CD4-positive, alpha-beta memory T cell (primary cell): Measurements from ENCODE around the gene GEMIN8. TPM values are rescaled to one million over a fixed set of nuclear protein-coding genes. Genes with fewer than 3 reads are reported as not detected.

ENCODE experiments used
- CTCF ChIA-PET: fragments of 350-600 bp; sonication (Branson Sonifier 250); formaldehyde crosslinking; loops from one replicate; lab custom pipeline; 2021; ENCODE audit warnings: inconsistent platforms; ENCODE audit not compliant: partially characterized antibody; lab: Charles Lee
- POLR2A ChIA-PET: fragments of 350-600 bp; sonication (Branson Sonifier 250); formaldehyde crosslinking; loops from one replicate; lab custom pipeline; 2021; ENCODE audit not compliant: partially characterized antibody; lab: Charles Lee
- DNase-seq, 5 donors: peaks; one replicate each; pipeline versions ENCODE4 v3.0.0 to v3.0.0-alpha.2; 2020 to 2022; ENCODE audit warnings: mixed read lengths in 1 of 5
- H3K27ac ChIP-seq: one replicate; pipeline ENCODE4 v1.7.0; 2013; ENCODE audit warnings: low read depth, low read length
- H3K27me3 ChIP-seq: 2 replicates; pipeline ENCODE4 v1.7.0; 2013; ENCODE audit warnings: mild to moderate bottlenecking, low read length, moderate library complexity; ENCODE audit not compliant: insufficient read depth
- H3K36me3 ChIP-seq: 2 replicates; pipeline ENCODE4 v1.7.0; 2013; ENCODE audit warnings: mild to moderate bottlenecking, low read length, moderate library complexity; ENCODE audit not compliant: insufficient read depth
- H3K4me1 ChIP-seq: 2 replicates; pipeline ENCODE4 v1.7.0; 2013; ENCODE audit warnings: mild to moderate bottlenecking, low read length, moderate library complexity; ENCODE audit not compliant: insufficient read depth
- H3K4me3 ChIP-seq, 2 donors: one replicate each; pipeline ENCODE4 v1.7.0; 2013; ENCODE audit warnings: low read length in 2 of 2, mild to moderate bottlenecking in 1 of 2
- H3K9me3 ChIP-seq, 2 donors: one replicate each; pipeline ENCODE4 v1.7.0; 2013; ENCODE audit warnings: low read length in 2 of 2, control low read depth in 1 of 2; ENCODE audit not compliant: control insufficient read depth in 1 of 2
- H3K27ac Mint-ChIP-seq, 7 donors: one replicate each; pipeline ENCODE4 v1.8.0; 2020 to 2021; ENCODE audit warnings: mixed read lengths in 7 of 7, mild to moderate bottlenecking in 6 of 7, inconsistent platforms in 3 of 7, moderate library complexity in 3 of 7
- H3K27me3 Mint-ChIP-seq, 2 donors: one replicate each; pipeline ENCODE4 v1.8.0; 2020 to 2021; ENCODE audit warnings: mixed read lengths in 2 of 2
- H3K36me3 Mint-ChIP-seq, 2 donors: one replicate each; pipeline ENCODE4 v1.8.0; 2020 to 2021; ENCODE audit warnings: mixed read lengths in 2 of 2, inconsistent platforms in 1 of 2, mild to moderate bottlenecking in 1 of 2
- H3K4me1 Mint-ChIP-seq, 4 donors: one replicate each; pipeline ENCODE4 v1.8.0; 2020 to 2021; ENCODE audit warnings: mixed read lengths in 4 of 4, mild to moderate bottlenecking in 1 of 4
- H3K4me3 Mint-ChIP-seq, 8 donors: one replicate each; pipeline ENCODE4 v1.8.0; 2020 to 2021; ENCODE audit warnings: mixed read lengths in 8 of 8, mild to moderate bottlenecking in 7 of 8, moderate library complexity in 6 of 8, inconsistent platforms in 3 of 8
- H3K9me3 Mint-ChIP-seq, 8 donors: one replicate each; pipeline ENCODE4 v1.8.0; 2020 to 2021; ENCODE audit warnings: mixed read lengths in 8 of 8, mild to moderate bottlenecking in 5 of 8, inconsistent platforms in 3 of 8, moderate library complexity in 1 of 8
- intact Hi-C: fragments of 100-400 bp; cut with micrococcal nuclease; formaldehyde crosslinking; loops from one replicate; pipeline ENCODE4 v1.15.1; 2023
- polyA plus RNA-seq, 2 donors: library from polyadenylated mRNA; unstranded; fragments of 300-500 nt; fragmentation: Illumina TruSeq; gene quantifications; one replicate each; pipeline ENCODE4 v1.2.3, GENCODE V29; 2021
- total RNA-seq, 2 experiments: library from RNA; stranded (reverse); gene quantifications; one replicate each; pipeline ENCODE4 v1.2.3, GENCODE V29; 2021

Gene GEMIN8
- total and polyA plus RNA-seq, 4 experiments from 2014 or later = 10.8 to 31.1 (median 19.6) TPM

DNA sequence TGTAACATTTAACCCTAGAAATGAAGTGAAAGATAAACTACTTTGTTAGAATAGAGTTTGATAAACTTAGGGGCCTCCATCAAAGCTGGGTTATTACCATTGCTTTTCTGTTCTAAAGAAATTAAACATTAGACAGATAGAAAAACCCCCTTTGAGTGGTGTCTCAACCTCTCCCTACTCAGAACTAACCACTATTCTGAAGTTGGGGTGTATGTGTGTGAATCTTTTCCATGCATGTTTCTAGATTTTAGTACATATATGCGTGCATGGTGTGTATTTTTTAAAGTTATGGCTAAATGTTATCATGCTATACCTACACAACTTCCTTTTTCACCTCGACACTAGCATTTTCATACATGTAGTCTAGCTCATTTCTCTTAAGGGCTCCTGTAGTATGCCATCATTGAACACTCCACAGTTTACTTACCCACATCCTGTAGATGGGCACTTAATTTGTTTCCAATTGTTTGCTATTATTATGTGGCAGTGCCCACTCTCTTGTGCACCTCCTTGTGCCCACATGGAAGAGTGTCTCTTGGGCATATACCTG, 25.7 kb downstream of the GEMIN8 start:
- Mint-ChIP-seq H3K27ac (no peak overlapping the region), H3K27me3 (no peaks in the 10 kb centered on the region), H3K4me1 (peaks cover 2 to 8% (median 6%) of the 10 kb centered on the region in 4 donors), H3K9me3 (peaks cover 0 to 5% (median 3%) of the 10 kb centered on the region in 8 donors), H3K4me3 (no peak overlapping the region), H3K36me3 (peaks cover 22 to 31% of the 10 kb centered on the region in 2 donors)
- no peaks in the 10 kb centered on the region for H3K4me1 ChIP-seq
- H3K4me3 ChIP-seq = no peak overlapping the region
- H3K36me3 ChIP-seq = no peaks in the 10 kb centered on the region
- CTCF ChIA-PET = no interaction called here
- no peaks in the 10 kb centered on the region for H3K27me3 ChIP-seq
- intact Hi-C loops = no loop called here
- POLR2A ChIA-PET = no interaction called here
- DNase-seq = no peak
- no peak overlapping the region for H3K27ac ChIP-seq
- no peaks in the 10 kb centered on the region for H3K9me3 ChIP-seq

DNA sequence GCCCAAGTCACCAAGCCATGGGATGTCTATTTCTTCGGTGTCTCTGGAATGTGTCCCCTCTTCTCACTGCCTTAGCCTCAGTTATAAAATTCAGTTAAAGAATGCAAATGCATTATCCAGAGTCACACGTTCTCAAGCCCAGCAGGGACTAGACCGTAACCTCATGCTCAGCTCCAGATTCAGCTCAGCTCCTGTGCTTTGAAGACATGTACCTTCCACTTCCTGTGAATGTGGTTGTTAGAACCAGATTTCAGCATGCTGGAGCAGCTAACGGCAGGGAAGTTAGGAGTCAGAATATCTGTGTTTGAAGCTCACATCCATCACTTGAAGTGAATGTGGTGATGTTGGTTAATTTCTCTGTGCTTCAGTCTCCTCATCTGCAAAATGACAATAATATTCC, 26.7 kb downstream of the GEMIN8 start:
- Histone ChIP-seq H3K36me3 (no peaks in the 10 kb centered on the region), H3K4me1 (no peaks in the 10 kb centered on the region), H3K4me3 (no peak overlapping the region), H3K9me3 (no peaks in the 10 kb centered on the region), H3K27me3 (no peaks in the 10 kb centered on the region), H3K27ac (no peak overlapping the region)
- Mint-ChIP-seq H3K4me3 (no peak overlapping the region), H3K36me3 (peaks cover 16 to 24% of the 10 kb centered on the region in 2 donors), H3K4me1 (peaks cover 2 to 8% (median 6%) of the 10 kb centered on the region in 4 donors), H3K27ac (peak overlapping the region in 2 of 7 donors; percentile 32 to 68), H3K9me3 (peaks cover 0 to 5% (median 3%) of the 10 kb centered on the region in 8 donors), H3K27me3 (no peaks in the 10 kb centered on the region)
- DNase-seq = no peak
- CTCF ChIA-PET = no interaction called here
- intact Hi-C loops = no loop called here
- POLR2A ChIA-PET = no interaction called here

DNA sequence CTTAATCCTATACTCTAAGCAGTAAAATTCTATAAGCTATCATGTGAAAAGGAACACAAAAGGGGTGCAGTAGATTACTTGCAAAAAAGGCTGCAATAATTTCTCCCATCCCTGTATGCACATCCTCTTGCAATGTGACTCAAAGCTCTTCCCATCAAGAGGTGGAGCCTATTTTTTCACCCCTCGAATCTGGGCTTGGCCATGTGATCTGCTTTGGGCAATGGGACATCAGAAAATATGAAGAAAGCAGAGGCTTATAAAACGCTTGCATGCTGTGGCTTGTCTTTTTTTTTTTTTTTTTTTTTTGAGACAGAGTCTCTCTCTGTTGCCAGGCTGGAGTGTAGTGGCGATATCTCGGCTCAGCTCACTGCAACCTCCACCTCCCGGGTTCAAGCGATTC, 33.0 kb downstream of the GEMIN8 start:
- H3K4me1 Mint-ChIP-seq = peaks cover 0 to 1% (median 0%) of the 10 kb centered on the region in 4 donors
- Histone ChIP-seq H3K27me3 (no peaks in the 10 kb centered on the region), H3K4me3 (no peak overlapping the region), H3K9me3 (no peaks in the 10 kb centered on the region), H3K4me1 (no peaks in the 10 kb centered on the region), H3K27ac (no peak overlapping the region), H3K36me3 (no peaks in the 10 kb centered on the region)
- intact Hi-C loops = no loop called here
- no peak overlapping the region for H3K27ac Mint-ChIP-seq
- ChIA-PET POLR2A (no interaction called here), CTCF (interaction anchor here (0.7 kb wide), 1 partner anchor 564 kb away, joined by 4 read pairs; no protein-coding TSS in a partner anchor)
- H3K9me3 Mint-ChIP-seq = no peaks in the 10 kb centered on the region
- H3K4me3 Mint-ChIP-seq = no peak overlapping the region
- no peak for DNase-seq
- peaks cover 0 to 4% of the 10 kb centered on the region in 2 donors for H3K36me3 Mint-ChIP-seq
- no peaks in the 10 kb centered on the region for H3K27me3 Mint-ChIP-seq

DNA sequence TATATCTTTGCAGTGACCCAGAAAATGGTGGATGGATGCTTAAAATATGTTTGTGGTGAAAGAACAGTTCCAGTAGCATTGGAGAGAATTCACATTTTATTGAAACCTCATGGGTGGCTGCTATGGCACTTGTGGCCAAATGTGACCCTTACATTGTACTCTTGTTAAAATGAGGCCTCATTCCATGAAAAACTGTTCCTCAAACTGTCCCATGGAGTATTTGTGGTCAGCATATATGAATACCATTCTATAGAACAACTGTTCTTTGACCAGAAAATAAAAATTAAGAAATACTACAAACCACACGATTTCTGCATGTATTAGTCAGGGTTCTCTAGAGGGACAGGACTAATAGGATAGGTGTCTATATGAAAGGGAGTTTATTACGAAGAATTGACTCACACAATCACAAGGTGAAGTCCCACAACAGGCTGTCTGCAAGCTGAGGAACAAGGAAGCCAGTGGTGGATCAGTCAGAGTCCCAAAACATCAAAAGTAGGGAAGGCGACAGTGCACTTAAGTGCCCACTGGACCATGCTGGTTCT, 35.1 kb downstream of the GEMIN8 start:
- Histone ChIP-seq H3K27me3 (no peaks in the 10 kb centered on the region), H3K4me3 (no peak overlapping the region), H3K36me3 (no peaks in the 10 kb centered on the region), H3K27ac (no peak overlapping the region), H3K9me3 (no peaks in the 10 kb centered on the region), H3K4me1 (no peaks in the 10 kb centered on the region)
- Mint-ChIP-seq H3K9me3 (no peaks in the 10 kb centered on the region), H3K27ac (no peak overlapping the region), H3K4me3 (no peak overlapping the region), H3K27me3 (no peaks in the 10 kb centered on the region), H3K36me3 (peaks cover 0 to 4% of the 10 kb centered on the region in 2 donors), H3K4me1 (peaks cover 0 to 1% (median 0%) of the 10 kb centered on the region in 4 donors)
- no peak for DNase-seq
- intact Hi-C loops = no loop called here
- ChIA-PET CTCF (no interaction called here), POLR2A (no interaction called here)

DNA sequence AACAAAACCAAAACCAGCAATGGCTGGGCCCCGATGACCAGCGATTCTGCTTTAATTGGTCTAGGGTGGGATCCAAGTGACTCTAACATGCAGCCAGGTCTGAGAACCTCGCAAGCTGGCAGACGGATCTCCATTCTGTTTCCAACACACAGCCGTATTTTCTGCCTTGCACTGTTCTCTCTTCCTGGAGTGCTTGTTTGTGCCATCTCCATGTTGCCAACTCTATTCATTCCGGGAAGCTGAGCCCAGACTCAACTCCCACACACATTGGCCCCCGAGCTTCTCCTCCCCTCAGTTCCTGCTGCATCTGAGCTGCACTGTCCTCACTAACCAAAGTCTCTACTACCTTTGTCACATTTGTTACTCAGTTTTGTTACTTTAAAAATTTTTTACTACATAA, 35.6 kb downstream of the GEMIN8 start:
- Histone ChIP-seq H3K4me3 (no peak overlapping the region), H3K9me3 (no peaks in the 10 kb centered on the region), H3K4me1 (no peaks in the 10 kb centered on the region), H3K27me3 (no peaks in the 10 kb centered on the region), H3K27ac (no peak overlapping the region), H3K36me3 (no peaks in the 10 kb centered on the region)
- DNase-seq = no peak
- Mint-ChIP-seq H3K36me3 (peaks cover 0 to 4% of the 10 kb centered on the region in 2 donors), H3K9me3 (no peaks in the 10 kb centered on the region), H3K4me1 (peaks cover 0 to 1% (median 0%) of the 10 kb centered on the region in 4 donors), H3K27me3 (no peaks in the 10 kb centered on the region), H3K27ac (no peak overlapping the region), H3K4me3 (no peak overlapping the region)
- ChIA-PET POLR2A (no interaction called here), CTCF (no interaction called here)
- intact Hi-C loops = no loop called here

DNA sequence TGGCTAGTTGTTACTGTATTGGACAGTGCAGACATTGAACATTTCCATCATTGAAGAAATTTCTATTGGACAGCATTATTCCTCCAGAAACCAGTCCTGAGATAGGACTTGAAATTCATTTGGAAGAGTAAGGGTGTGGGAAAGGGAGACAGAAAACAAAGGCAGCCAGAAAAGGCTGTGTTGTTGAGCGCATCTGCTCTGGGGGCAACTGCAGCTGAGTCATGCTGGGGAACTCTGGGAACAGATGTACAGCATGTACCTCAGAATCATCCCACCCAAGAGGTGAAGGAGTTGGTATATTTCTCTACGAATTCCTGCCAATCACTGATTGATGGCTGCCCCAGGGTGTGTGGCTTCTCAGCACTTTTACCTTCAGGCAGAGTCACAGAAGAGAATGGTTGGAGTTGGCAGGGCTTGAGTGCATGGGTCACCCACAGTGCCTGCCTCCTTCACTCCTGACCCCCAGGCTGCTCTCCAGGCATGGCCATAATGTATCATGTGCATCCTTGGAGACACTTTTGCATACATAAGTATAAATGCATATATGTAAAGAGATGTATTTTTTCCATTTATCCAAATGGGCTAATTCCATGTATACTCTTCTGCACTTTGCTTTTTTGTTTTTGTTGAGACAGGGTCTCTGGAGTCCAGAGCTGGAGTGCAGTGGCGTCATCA, 39.4 kb downstream of the GEMIN8 start:
- DNase-seq = no peak
- Mint-ChIP-seq H3K4me1 (peaks cover 0 to 4% (median 0%) of the 10 kb centered on the region in 4 donors), H3K27ac (no peak overlapping the region), H3K36me3 (no peaks in the 10 kb centered on the region), H3K9me3 (no peaks in the 10 kb centered on the region), H3K4me3 (no peak overlapping the region), H3K27me3 (no peaks in the 10 kb centered on the region)
- ChIA-PET POLR2A (no interaction called here), CTCF (interaction anchor here (0.6 kb wide), 1 partner anchor 47 kb away, joined by 3 read pairs; no protein-coding TSS in a partner anchor)
- no peak overlapping the region for H3K27ac ChIP-seq
- no peaks in the 10 kb centered on the region for H3K4me1 ChIP-seq
- H3K36me3 ChIP-seq = no peaks in the 10 kb centered on the region
- H3K9me3 ChIP-seq = no peaks in the 10 kb centered on the region
- H3K27me3 ChIP-seq = no peaks in the 10 kb centered on the region
- intact Hi-C loops = no loop called here
- no peak overlapping the region for H3K4me3 ChIP-seq

DNA sequence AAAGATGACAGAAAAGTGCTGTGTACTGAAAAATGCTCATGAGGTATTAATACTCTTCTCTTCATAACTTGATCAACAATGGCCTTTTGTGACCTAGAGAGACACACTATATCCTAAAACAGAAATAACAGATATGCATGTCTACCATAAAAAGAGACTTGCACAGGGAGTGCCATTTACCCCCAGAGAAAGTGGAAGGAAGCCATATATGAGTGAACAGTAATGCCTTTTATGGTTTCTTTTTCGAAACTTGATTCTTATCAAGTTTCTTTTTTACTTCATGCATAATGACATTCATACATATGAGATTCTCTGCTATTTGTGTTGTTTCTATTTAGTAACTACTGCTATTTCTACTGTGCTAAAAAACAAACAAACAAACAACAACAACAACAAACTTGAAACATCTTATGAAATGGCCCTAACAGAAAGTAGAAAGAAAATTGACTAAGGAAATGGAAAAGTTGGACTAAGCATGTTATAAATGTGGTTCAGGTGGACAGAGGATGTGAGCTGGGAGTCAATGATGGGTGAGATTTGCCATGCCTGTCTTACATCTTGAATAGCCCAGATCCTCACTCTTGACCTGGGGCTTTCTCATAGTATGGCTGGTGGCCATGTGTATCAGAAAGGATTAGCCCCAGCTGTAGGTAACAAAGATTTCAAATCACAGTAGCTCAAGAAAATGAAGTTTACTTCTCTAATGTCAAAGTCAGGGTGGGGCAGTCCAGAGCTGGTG, 43.8 kb downstream of the GEMIN8 start:
- no peak overlapping the region for H3K27ac ChIP-seq
- peaks cover 0 to 10% (median 2%) of the 10 kb centered on the region in 8 donors for H3K9me3 Mint-ChIP-seq
- ChIA-PET CTCF (no interaction called here), POLR2A (no interaction called here)
- intact Hi-C loops = no loop called here
- no peak overlapping the region for H3K27ac Mint-ChIP-seq
- H3K4me3 ChIP-seq = no peak overlapping the region
- no peaks in the 10 kb centered on the region for H3K36me3 ChIP-seq
- H3K4me3 Mint-ChIP-seq = no peak overlapping the region
- no peaks in the 10 kb centered on the region for H3K9me3 ChIP-seq
- no peaks in the 10 kb centered on the region for H3K27me3 ChIP-seq
- peaks cover 0 to 2% (median 0%) of the 10 kb centered on the region in 4 donors for H3K4me1 Mint-ChIP-seq
- H3K4me1 ChIP-seq = no peaks in the 10 kb centered on the region
- peaks cover 4 to 5% of the 10 kb centered on the region in 2 donors for H3K36me3 Mint-ChIP-seq
- no peaks in the 10 kb centered on the region for H3K27me3 Mint-ChIP-seq
- no peak for DNase-seq
